ENCODE measurements around the gene TBX2.

GRCh38 chr17:61408151-61409041 is 8.8 kb downstream of the TBX2 start:
- TF ChIP-seq EP300 (IDR thresholded peaks at IDR 0.05) (no peak), CTCF (IDR thresholded peaks at IDR 0.05) (no peak)
